RKO (cell line): ENCODE results near the gene RPL22.

Experiments used
- DNase-seq: peaks from one replicate; pipeline ENCODE4 v3.0.0-alpha.2; 2016; ENCODE audit warnings: low spot score

Gene RPL22

DNA sequence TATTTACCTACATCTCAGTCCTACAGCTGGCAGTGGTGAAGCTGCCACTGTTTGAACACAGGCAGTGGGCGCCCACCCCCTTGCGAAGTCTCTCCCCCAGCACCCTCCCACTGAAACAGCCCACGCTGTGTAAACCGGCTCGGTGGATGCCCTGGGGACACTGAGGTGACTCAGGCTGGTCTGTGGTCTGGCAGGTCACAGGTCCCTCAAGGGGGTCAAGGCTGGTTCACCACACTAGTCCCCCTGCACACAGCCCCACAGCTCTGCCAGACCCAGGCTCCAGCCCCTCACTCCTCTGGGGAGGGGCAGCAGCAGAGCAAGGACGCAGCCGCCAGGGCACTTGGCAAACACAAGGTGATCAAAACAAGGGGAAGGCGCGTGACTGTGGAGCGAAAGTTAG lies 26.8 kb downstream of the RPL22 start:
- DNase-seq, result no peak

DNA sequence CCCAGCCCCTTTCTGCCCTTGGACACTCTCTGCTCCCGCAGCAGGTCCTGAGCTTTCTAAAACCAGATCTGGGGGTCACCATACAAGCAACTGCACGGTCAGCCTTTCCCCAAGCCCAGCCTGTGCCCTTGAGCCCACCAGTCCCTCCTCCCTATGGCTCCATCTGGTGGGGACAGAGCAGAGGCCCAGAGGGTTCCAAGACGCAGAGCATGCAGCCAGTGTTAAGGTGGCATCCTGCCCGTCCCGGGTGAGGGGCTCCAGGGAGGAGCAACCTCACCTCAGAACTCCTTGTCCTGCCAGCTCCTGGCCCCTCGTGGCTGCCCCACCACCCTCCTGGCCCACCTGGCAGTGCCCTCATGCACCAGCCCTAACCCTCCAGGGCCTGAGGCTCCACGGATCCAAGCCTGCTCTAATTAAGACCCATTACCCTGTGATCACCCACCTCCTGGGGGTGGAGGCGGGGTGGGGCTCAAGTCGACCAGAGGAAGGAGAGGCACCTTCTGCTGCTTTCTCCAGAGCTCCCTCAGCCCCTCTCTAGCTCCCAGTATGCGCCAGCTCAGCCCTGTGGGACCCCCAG lies 27.8 kb downstream of the RPL22 start:
- DNase-seq, result peak; percentile 18

DNA sequence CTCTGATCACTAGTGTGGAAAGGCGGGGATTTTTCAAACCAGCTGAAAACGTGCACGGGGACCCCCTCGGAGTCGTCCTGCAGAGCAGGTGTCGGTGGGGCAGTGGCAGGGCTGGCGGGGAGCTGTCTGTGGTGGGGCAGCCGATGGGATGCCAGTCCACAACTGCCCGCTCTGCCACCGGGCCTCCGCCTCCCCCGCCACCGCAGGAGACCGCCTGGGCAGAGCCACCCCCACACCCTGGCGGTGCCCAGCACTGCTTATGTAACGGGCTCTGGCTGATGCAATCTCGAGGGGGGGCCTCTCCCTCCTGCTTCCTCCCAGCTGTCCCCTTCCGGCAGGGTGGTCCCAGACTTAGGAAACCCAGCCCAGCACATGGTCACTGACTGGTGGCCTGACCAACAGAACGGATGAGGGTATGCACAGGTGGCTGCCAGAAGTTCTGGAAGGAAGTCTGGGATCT lies 28.6 kb downstream of the RPL22 start:
- no peak for DNase-seq

DNA sequence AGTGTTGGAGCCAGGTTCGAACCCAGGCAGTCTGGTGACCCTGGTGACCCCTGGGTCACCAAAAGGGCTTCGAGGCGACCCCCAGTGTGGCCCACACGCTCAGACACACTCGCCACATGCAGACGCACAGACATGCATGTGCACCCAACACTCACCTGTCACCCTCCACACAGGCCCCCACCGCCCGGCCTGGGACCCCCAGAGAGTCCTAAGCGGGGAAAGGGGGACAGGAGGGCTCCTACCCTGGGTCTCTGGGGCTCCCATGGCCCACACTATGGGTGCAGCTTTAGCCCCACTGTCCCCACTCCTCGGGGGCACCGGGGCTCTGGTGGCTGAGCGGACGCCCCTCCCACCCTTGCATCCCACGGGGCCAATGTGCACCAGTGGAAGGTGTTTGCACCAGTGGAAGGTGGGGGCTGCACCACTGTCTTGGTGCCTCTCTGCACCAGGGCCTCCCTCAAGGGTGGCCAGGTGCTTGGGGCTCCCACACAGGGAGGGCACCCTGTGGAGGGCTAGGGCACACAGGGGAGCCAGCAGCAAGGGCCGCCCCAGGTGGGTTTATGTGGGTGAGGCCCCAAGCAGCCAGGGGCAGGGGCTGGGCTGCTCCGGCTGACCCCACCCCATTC lies 29.2 kb downstream of the RPL22 start:
- DNase-seq, result no peak

DNA sequence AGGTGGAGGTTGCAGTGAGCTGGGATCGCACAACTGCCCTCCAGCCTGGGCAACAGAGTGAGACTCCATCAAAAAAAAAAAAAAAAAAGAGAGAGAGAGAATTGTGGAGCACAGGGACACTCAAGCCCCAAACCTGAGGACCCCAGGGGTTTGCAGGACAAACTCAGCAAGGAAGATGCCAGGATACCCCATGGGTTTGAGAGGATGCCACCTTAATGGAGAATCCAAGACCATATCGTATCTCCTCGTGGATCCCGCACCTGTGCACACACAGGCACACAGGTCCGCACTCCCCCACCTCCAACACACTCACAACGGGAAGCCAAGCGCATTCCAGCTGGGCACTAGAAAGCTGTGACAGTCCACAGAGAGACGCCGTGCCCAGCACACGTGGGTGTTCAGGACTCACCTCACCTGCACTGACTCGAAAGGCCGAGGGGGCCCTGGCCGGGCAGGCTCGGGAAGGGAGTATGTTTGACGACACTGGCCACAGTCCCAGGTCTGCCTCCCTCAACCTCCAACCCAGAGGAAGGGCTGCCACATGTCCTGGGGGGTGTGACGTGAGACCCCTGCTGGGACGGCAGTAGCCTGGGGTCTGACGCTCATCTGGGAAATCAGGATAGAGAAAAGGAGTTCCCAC lies 30.3 kb downstream of the RPL22 start:
- no peak for DNase-seq

DNA sequence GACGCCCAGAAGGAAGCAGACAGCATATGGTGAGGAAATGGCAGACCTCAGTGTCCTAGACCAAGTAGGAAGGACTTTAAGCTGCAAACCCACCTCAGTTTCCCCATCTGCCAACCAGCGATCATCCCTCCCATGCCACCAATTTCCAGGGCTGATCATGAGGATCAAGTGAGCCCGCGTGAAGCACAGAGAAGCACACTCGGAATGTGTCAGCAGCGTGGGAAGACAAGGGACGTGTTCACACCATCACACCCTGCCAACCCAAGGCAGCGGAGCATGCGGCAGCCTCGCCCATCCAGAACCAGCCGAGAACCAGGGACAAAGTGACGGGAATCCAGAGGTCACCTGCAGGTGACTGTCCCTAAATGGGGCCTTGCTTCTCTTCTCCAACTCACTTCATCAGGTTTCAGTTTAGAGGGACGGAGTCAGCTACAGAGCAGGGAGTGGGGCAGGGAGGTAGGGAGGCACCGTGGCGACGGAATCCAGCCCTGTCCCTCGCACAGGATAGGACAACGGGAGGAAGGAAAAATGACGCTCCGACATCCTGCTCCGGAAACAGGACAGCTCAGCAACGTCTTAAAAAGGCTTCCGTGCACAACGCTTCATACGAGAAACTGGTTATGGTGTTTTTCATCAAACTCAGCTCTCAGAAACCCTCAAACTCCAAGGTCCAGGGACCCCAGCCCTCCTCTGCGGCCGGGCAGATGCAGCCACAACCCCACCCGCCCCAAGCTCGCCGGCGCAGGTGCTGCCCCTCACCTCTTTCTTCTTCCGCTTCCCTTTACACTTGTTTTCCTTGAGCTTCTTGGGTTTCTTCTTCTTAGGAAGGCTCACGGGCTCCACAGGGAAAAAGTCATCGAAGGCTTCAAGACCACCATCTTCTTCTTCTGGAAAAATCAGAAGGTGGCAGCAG lies 31.7 kb downstream of the RPL22 start:
- no peak for DNase-seq

DNA sequence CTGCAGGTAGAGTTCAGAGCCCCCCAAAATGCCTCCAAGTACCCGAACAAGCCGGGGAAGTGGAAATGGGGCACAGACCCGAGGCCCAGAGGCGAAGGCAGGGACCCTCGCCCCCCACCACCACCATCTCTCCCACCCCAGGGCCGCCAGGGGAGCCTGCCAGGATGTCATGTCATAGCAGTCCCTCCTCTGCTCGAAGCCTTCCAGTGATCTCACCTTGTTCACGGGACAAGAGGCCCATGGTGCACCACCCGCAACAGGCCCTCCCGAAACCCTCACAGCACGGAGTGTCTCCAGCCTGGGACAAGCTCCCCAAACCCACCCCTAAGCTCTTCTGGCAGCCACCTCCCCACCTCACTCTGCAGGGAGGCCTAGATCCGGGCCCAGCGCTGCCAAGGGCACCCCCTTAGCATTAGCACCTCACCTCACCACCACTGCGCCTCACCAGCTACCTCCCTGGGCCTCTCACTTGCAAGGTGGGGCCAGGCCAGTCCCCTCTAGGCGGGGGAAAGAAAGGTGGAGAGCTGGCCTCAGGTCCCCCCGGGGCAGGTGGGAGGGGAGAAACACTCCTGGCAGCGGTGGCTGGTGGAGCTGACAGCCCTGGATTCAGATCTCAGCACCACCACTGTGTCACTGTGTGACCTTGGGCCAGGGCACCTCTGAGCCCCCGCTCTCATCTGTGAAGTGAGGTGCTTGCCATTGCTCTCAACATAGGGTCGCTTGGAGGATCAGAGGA lies 32.6 kb downstream of the RPL22 start:
- DNase-seq, result no peak

DNA sequence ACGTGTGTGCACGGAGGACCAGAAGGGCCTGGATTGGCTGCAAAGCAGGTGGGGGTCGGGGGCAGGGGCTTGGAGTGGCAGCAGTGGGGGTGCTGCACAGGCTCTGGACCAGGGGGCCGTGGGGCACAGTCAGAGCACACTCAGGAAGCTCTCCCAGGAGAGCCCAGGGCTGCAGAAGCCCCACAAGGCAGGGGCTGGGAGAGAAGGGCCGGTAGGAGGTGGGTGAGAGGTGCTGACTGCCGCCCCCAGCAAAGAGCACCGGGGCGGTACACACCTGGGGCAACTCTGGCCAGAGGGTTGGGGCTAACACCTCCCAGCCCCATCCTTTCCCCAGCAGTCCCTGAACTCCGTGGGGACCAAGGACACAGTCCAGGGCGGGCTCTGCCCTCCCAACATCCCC lies 33.2 kb downstream of the RPL22 start:
- no peak for DNase-seq

DNA sequence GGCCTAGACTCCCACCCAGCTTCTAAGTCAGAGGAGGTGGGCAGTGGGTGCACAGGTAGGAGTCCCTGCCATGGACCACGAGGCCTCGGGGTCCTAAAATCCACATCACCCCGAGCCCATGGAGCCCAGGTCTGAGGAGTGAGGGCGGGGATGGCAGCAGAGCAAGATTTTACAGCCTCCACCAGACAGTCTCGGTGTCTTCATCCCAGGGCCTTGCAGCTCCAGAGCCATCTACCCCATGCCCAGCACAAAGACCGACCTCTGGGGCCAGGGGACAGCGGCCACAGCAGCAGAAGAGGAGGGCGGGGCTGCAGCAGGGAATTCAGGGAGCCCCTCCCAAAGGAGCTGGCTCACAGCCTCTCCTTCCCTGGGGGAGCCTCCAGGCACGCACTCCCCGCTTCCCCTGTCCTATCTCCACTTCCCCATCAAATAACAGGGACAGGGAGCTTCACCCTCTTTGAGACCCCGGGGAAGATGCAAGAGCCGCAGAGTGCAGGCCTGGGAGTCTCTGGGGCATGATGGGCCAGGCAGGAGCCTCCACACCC lies 33.9 kb downstream of the RPL22 start:
- no peak for DNase-seq

DNA sequence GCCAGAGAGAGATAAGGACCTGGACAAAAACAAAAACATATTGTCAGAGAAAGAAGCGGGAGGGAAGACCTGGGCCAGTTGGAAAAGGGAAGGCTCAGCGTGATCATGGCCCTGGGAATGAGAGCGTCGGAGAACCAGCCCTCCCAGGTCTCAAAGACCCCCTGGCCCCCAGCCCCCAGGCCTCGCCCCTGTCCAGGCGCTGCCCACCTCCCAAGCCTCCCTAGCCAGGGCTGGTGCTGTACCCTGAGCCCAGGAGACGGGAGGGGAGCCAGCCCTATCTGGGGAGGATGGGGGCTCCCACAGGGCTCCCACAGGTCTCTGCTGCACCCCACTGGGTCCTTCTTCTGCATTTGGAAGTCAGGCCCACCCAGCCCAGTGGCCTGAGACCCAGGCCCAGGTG lies 34.4 kb downstream of the RPL22 start:
- DNase-seq, result no peak

DNA sequence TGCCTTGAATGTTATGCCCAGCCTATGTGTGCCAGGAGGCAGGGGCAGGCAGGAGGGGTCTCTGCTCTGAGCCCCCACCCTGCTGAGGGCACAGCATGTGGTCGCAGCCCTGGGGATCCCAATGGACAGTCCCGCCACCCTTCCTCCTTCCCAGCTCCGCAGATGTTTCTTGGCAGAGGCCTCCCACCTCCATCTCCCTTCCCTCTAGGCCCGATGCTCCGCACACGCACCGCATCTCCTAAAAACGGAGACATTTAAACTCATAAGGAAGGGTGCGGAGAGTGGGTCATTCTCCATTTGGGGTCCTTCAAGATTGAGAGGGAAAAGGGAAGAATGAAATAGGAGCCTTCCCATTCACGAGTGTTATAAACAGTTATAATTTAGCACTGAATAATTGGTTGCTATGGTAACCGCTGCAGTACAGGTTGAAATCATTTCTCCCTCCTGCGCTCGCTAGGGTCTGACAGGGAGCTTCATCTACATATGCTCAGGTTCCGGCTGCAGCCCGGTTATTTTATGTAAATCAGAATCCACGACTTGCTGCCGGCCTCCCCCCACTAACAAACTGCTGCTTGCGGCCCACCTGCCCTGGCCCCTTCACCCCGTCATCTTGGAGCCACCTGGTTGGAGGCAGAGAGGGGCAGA lies 35.3 kb downstream of the RPL22 start:
- DNase-seq, result no peak

DNA sequence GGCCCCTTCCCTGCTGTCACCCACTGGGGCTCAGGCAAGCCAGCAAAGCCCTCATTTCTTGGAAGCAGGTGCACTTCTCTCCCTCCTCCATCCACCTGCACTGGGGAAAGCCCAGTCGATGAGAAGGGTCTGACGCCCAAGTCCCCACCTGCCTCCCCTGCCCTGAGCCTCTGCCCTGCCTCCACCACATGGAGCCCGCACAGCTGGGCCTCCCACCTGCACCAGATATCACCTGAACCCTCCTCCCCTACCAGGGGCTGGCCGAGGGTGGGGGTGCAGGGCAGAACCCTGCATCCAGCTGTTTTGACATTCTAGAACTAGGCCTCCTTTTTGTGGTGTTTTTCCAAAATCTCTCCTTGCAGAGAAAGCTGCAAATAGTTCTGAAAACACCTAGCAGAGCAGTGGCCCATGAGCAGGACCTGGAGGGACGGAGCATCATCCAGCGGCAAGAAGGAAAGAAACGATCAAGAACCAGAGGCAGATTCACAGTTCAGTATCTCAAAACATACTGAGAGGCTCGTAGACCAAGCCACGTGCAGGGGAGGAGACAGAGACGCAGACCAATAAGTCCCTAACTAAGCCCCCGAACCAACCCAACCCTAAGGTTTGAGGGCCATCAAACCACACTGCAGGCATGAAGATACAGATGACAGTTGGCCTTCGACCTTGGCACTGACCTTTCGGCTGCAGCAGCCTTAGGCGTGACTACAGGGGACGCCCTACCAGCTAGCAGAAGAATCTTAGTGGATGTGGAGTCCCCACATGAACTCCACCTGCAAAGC lies 36.0 kb downstream of the RPL22 start:
- DNase-seq, result no peak

DNA sequence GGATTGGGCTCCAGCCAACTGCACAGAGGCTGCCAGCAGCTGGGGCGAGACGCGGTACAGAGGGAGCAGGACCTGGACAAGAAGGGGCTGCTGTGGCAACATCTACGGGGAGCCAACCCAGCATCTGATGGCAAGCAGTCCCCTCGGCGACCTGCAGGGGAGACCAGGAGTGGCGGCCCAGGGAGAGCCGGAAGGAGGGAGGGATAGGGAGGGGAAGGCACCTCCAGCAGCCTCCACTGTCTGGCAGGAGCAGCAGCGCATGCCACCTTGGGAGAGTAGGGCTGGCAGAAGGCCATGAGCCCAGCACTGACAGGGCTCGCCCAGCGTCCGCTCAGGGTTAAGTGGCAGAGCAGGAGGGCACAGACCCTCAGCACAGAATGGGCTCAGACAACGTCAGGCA lies 36.6 kb downstream of the RPL22 start:
- no peak for DNase-seq

DNA sequence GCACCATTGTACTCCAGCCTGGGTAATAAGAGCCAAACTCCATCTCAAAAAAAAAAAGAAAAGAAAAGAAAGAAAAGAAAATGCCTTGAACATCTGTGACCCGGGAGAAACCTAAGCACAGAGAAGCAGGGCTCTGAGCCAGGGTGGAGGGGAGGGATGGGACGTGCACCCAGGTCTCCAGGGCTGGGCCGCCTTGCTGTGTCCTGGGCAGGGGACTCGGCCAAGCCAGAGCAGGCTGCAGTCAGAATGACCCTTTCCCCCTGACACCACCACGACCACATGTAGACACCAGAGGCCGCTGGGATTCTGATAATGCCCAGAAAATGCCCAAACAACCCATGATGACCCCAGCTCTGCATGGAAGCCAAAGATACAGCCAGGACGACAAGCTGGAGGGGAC lies 37.1 kb downstream of the RPL22 start:
- DNase-seq, result no peak

DNA sequence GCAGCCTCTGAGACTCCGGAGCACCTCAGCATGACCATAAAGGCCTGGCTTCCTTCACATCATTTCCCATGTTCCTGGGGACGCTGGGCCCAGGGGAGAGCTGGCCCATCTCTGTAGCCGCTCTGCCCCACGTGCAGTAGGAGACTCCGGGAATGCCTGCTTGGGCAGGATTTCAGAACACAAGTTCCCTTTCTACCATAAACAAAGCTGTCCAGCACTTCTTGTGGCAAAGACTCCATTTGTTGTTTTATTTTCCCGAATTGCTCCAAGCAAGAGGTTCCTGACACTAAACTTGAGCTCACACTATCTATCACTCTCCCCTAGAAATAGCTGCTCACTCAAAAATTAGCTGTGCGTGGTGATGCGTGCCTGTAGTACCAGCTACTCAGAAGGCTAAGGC lies 41.2 kb downstream of the RPL22 start:
- DNase-seq, result no peak

DNA sequence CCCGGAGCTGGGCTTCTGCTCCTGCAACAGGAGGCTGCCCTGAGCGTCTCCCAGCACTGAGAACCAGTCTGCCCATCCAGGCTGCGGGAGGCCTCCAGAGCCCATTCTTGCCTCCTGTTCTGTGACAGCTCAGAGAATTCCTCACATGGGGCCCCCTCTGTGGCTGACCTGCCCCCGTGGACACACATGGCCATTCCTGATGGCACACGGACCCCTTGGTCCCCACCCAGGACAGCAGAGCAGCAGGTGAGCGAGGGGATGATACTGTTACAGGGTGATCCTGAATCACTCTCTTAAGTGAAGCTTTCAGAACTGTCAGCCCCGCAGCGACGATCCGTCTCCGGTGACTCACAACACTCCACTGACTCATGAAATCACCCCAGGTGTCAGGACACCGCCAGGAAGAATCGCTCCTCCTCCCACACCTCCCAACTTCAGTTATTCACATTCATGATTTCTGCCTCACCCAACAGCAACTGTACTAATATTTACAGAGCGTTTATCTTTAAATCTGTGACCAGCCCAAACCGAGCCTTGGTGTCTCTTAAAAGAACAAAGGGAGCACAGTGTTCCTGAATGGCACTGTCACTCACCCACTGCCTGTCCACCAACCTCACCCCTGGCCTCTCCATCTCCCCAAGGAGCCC lies 41.7 kb downstream of the RPL22 start:
- peak; percentile 70 for DNase-seq

DNA sequence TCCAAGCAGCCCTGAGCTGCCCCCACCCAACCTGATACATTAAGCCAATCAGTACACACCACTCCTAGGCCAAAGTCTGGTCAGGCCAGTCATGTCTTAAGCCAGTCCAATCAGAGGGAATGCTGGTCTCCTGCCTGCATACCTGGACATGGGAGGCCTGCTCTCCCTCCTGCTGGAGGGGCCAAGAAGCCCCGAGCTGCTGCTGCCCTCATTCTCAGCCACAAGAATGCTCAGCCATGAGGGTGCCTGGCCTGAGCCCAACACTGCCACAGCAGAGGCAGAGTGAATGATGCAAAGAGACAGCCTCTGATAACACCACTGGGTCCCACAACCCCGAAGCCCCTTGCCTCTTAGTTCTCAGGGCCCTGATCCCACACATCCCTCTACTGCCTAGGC lies 42.3 kb downstream of the RPL22 start:
- no peak for DNase-seq

DNA sequence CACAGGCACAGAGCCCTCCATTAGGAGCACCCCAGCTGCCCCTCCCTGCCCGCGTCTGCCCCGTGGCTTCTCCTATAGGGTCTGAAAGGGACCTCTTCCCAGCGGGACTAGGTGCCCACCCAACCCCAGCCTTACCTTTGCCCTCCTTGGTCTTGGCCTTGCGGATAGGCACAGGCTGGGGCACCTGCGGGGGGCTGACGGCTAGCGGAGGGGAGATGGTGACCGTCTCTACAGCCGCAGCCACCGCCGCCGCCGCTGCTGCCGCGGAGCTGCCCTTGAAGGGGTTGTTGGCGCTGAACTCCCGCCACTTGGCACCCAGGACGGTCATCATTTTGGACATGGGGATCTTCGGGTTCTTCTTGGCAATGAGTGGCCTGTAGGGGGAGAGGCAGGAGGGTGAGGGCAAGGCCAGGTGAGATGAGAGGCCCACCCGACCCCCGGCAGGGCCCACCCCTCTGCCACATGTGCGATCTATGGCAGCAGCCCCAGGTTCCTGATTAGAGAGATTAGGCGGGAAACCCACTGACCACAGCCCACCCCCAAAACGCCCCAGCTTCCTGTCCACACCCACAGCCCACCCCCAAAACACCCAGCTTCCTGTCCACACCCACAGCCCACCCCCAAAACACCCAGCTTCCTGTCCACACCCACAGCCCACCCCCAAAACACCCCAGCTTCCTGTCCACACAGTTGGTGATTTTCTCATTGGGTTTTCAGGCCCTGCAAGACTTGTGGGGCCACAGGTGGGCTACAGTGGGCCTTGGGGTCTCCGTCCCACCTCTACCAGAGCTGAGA lies 44.7 kb downstream of the RPL22 start:
- no peak for DNase-seq

DNA sequence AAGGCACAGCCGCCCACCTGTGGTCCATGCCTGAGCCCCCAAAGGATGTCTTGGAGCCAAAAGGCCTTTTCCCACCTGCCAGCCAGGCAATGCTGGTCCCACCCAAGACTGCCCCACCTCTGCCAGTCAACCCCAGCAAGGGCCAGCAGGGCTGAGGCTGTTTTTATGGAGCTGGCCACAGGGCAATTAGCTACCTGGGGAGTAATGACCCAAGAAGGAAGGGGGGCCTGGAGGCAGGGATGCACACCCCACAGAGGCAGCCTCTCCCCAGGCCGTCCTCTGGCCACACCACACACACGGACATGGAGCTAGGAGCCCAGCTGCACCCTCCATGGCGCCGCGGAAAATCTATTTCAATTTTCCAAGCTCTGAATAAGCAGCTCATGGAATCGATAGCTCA lies 46.5 kb downstream of the RPL22 start:
- no peak for DNase-seq
